KOPT-K1 (cell line): ENCODE results near the gene CMTM3.
"Not testable (repeated sequence)": the region's sequence is repeated elsewhere in the genome, so short reads cannot be mapped to it uniquely, and the experiment has no call there.

Experiments
- H3K27ac ChIP-seq: fragments of 200-600 bp; sonication (generic); 2 replicates; pipeline ENCODE4 v1.5.1; 2016; ENCODE audit warnings: antibody characterized with exemption, mild to moderate bottlenecking, low read depth, low read length; ENCODE audit not compliant: poor library complexity, severe bottlenecking
- H3K36me3 ChIP-seq: fragments of 200-600 bp; sonication (generic); 2 replicates; pipeline ENCODE4 v1.5.1; 2017; ENCODE audit warnings: antibody characterized with exemption, mild to moderate bottlenecking, low read length, moderate library complexity; ENCODE audit not compliant: insufficient read depth
- H3K9me3 ChIP-seq: fragments of 200-600 bp; sonication (generic); 2 replicates; pipeline ENCODE4 v1.5.1; 2017; ENCODE audit warnings: antibody characterized with exemption, low read length, mild to moderate bottlenecking; ENCODE audit not compliant: insufficient read depth, poor library complexity, severe bottlenecking

CMTM3 gene

DNA sequence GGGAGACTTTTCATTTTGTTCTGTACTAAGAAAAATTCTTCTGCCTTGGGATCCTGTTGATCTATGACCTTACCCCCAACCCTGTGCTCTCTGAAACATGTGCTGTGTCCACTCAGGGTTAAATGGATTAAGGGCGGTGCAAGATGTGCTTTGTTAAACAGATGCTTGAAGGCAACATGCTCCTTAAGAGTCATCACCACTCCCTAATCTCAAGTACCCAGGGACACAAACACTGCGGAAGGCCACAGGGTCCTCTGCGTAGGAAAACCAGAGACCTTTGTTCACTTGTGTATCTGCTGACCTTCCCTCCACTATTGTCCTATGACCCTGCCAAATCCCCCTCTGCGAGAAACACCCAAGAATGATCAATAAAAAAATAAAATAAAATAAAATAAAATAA lies 27.1 kb downstream of the CMTM3 start:
- not testable (repeated sequence) for H3K36me3 ChIP-seq, H3K9me3 ChIP-seq, H3K27ac ChIP-seq

- H3K9me3 ChIP-seq, result no peaks in the 10 kb centered on the region
- H3K36me3 ChIP-seq, result no peaks in the 10 kb centered on the region
- H3K27ac ChIP-seq, result no peak overlapping the region
These were observed 30.2 kb downstream of the CMTM3 start for GRCh38 chr16:66634527-66635196.

DNA sequence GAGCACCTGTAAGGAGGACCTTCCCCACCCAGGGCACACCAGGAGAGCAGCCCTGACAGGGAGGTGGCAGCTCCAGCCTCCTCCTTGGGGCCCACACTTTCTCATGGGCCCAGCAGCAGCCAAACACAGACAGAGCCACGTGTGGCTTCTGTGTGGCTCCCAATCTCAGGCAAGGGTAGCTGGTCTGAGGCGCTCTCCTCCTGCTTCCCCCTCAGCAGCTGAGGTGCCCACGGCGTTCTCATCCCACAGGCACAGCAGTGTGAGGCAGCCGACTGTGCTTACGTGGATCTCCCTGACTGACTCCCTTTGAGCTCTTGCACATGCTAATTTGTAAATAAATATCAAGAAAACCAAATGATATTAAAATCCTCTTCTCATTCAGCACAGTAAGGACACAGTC lies 30.9 kb downstream of the CMTM3 start:
- no peak overlapping the region for H3K27ac ChIP-seq
- H3K36me3 ChIP-seq, result no peaks in the 10 kb centered on the region
- no peaks in the 10 kb centered on the region for H3K9me3 ChIP-seq

DNA sequence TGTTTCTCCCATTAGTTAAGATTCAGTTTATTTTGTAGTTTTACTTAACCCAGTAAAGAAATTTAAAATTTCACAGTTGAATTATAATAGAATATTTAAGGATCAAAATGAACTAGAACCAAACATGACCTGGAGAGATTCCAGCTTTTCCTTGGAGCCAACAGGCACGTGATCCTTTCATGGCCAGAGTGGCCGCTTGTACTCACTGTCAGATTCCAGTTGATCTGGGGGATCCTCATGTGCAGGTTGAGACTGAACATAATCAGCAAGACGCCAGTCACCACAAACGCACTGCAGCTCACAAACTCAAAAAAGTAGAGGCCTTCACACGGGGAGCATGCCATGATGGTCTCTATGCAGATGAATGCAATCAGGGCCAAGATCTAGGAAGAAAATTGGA lies 31.7 kb downstream of the CMTM3 start:
- H3K36me3 ChIP-seq, result no peaks in the 10 kb centered on the region
- no peak overlapping the region for H3K27ac ChIP-seq
- H3K9me3 ChIP-seq, result no peaks in the 10 kb centered on the region

GRCh38 chr16:66637806-66638205 lies 33.3 kb downstream of the CMTM3 start:
- Histone ChIP-seq H3K36me3 (no peaks in the 10 kb centered on the region), H3K27ac (no peak overlapping the region), H3K9me3 (no peaks in the 10 kb centered on the region)

- H3K36me3 ChIP-seq, result no peaks in the 10 kb centered on the region
These were observed 34.8 kb downstream of the CMTM3 start for GRCh38 chr16:66639091-66639885.

GRCh38 chr16:66640724-66641314 lies 36.3 kb downstream of the CMTM3 start:
- H3K27ac ChIP-seq, result no peak overlapping the region
- H3K9me3 ChIP-seq, result no peaks in the 10 kb centered on the region

More at GRCh38 chr16:66639091-66639885, 34.8 kb downstream of the CMTM3 start:
- H3K9me3 ChIP-seq, result no peaks in the 10 kb centered on the region
- H3K27ac ChIP-seq, result no peak overlapping the region

GRCh38 chr16:66641387-66641786 lies 36.9 kb downstream of the CMTM3 start:
- no peaks in the 10 kb centered on the region for H3K9me3 ChIP-seq
- H3K36me3 ChIP-seq, result no peaks in the 10 kb centered on the region
- H3K27ac ChIP-seq, result no peak overlapping the region

More at GRCh38 chr16:66640724-66641314, 36.3 kb downstream of the CMTM3 start:
- H3K36me3 ChIP-seq, result no peaks in the 10 kb centered on the region

DNA sequence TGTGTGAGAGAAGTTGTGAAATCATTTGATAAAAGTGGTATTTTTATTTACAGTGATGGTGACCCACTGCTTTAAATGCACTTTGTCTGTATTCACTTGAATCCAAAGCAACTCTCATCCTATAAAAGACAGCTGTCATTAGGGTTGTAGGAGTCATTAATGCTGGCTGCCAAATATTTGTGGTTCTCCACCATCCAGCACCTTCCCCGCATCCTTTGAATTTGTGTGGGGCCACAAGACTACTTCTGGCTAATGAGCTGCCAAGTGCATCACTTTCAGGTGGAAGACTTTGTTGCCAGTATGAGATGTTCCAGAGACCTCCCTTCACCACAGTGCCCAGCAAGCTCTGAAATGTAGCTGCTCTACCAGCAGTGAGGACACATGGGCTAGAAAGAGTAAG lies 43.4 kb downstream of the CMTM3 start:
- Histone ChIP-seq H3K27ac (no peak overlapping the region), H3K36me3 (no peaks in the 10 kb centered on the region), H3K9me3 (no peaks in the 10 kb centered on the region)

DNA sequence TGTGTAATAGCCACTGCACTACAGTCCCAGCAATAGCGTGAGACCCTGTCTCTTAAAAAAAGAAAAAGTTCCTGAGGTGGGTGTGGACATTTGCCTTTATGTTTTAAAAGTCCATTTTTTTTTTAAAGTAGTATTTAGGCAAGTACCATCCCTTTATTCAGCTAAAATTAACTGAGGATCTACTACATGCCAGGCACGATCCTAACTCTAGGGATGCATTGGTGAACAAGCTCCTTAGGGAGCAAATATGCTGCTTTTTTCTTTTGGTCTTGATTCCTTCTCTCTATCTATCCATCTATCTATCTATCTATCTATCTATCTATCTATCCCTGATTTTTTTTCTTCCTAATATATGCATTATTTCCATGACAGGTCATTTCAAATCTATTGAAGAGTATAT lies 44.7 kb downstream of the CMTM3 start:
- Histone ChIP-seq H3K36me3 (no peaks in the 10 kb centered on the region), H3K9me3 (no peaks in the 10 kb centered on the region), H3K27ac (no peak overlapping the region)

- no peaks in the 10 kb centered on the region for H3K36me3 ChIP-seq
- no peaks in the 10 kb centered on the region for H3K9me3 ChIP-seq
- no peak overlapping the region for H3K27ac ChIP-seq
These were observed 45.2 kb downstream of the CMTM3 start for GRCh38 chr16:66649636-66650205.

- Histone ChIP-seq H3K27ac (no peak overlapping the region), H3K9me3 (no peaks in the 10 kb centered on the region), H3K36me3 (no peaks in the 10 kb centered on the region)
These were observed 46.4 kb downstream of the CMTM3 start for GRCh38 chr16:66650707-66651473.

GRCh38 chr16:66651474-66651765 lies 46.9 kb downstream of the CMTM3 start:
- Histone ChIP-seq H3K9me3 (no peaks in the 10 kb centered on the region), H3K27ac (no peak overlapping the region), H3K36me3 (no peaks in the 10 kb centered on the region)

GRCh38 chr16:66651965-66652364 lies 47.5 kb downstream of the CMTM3 start:
- no peaks in the 10 kb centered on the region for H3K36me3 ChIP-seq
- no peak overlapping the region for H3K27ac ChIP-seq
- H3K9me3 ChIP-seq, result no peaks in the 10 kb centered on the region
